ENCODE results near the gene DPF3.

The DPF3 gene

DNA sequence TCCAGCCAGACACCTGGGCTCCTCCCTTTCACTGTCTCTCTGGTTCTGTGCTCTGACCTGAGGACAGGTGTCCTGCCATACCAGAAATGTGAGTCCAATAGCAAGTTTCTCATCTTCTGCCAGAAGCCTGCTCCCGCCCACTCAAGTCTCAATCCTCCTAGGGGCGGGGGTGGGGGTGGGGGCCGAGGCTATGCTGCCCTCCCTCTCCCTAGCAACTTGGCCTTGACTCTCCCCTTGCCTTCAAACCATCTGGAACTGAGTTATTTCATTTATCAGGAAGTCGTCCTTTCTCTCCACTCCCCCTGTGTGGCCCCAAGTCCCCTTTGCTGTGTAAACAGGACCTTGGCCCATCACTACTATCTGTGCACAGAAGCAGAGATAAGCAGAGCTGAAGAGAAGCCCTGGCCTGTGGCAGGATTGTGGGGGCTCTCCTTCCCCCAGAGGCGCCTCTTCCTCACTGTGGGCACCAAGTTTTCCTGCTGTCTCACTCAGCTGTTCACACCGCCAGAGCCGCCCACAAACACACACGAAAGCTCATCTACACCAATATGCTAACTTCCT is 117.1 kb downstream of the DPF3 start:
- no peak overlapping the region for H3K4me3 ChIP-seq (ENCODE audit: control insufficient read depth, low read depth, low read length)
- TF ChIP-seq, protein P1, sequence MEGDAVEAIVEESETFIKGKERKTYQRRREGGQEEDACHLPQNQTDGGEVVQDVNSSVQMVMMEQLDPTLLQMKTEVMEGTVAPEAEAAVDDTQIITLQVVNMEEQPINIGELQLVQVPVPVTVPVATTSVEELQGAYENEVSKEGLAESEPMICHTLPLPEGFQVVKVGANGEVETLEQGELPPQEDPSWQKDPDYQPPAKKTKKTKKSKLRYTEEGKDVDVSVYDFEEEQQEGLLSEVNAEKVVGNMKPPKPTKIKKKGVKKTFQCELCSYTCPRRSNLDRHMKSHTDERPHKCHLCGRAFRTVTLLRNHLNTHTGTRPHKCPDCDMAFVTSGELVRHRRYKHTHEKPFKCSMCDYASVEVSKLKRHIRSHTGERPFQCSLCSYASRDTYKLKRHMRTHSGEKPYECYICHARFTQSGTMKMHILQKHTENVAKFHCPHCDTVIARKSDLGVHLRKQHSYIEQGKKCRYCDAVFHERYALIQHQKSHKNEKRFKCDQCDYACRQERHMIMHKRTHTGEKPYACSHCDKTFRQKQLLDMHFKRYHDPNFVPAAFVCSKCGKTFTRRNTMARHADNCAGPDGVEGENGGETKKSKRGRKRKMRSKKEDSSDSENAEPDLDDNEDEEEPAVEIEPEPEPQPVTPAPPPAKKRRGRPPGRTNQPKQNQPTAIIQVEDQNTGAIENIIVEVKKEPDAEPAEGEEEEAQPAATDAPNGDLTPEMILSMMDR (IDR thresholded peaks at IDR 0.05; ENCODE audit: control insufficient read depth, insufficient read depth, low read depth, low read length, missing control alignments) = no peak
- no peak for DNase-seq (ENCODE audit: low read depth)

DNA sequence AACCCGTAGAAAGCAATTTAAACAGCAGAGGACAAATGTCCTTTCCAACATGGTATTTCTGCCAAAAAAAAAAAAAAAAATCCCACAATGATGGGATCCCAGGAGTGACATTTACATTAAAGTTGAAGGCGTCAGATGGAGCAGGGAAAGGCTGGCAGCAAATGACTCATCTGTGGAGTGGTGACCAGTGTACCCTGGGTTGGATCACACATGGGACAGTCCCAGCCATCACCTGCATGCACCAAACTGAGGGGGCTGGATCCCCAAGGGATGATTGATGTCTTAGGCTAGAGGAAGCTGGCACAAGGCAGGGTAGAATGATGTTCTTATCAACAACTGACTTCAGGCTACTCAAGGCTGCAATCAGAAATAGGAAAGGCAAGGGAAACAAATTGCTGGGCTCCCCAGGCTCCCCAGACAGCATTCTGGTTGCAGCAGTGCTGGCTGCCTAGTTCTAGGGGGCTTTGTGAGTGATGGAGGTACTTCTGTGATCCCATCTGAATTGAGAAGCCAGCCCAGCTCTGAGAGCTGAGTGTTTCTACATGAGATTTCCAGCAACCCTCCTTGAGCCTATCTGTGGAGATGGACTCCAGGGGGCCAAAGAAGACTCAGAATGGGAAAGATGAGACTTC is 117.9 kb downstream of the DPF3 start:
- DNase-seq (ENCODE audit: low read depth) = no peak
- TF ChIP-seq, protein P1 (IDR thresholded peaks at IDR 0.05; ENCODE audit: control insufficient read depth, insufficient read depth, low read depth, low read length, missing control alignments) = no peak
- H3K4me3 ChIP-seq (ENCODE audit: control insufficient read depth, low read depth, low read length) = no peak overlapping the region

DNA sequence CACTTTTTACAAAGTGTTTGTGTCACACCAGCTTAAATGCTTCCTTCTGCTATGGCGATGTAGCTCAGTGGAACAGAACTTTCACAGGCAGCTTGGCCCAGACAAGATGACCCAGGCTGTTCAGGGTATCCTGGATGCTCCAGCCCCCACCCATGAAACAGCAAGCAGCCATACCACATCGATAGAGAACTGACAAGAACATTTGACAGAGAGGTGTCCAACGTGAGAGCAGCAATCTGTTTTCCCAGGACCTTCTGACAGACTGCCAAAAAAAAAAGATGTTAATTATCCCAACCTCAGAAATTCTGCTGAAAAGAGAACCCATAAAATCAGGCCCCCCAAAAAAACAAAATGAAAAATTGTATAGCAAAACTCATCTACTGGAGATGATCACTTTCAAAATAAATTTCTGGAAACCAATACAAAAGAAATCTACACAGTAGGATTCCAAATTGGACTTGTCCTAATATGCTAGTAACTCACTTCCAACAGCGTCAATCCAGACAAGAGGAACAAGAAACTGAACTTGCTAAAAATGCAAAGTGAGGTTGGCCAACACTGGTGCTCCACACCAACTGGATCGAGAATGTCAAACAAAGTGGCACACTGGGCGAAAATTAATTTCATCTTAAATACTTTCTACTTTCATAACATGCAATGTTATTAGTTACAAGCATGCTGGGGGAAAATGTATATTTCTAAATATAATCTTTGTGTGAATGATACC is 118.8 kb downstream of the DPF3 start:
- no peak for DNase-seq (ENCODE audit: low read depth)
- TF ChIP-seq, protein P1 (IDR thresholded peaks at IDR 0.05; ENCODE audit: control insufficient read depth, insufficient read depth, low read depth, low read length, missing control alignments) = no peak
- no peak overlapping the region for H3K4me3 ChIP-seq (ENCODE audit: control insufficient read depth, low read depth, low read length)

- TF ChIP-seq, protein P1 (IDR thresholded peaks at IDR 0.05; ENCODE audit: control insufficient read depth, insufficient read depth, low read depth, low read length, missing control alignments) = no peak
- H3K4me3 ChIP-seq (ENCODE audit: control insufficient read depth, low read depth, low read length) = no peak overlapping the region
- no peak for DNase-seq (ENCODE audit: low read depth)
Observed at GRCh38 chr14:72774141-72774540, 119.8 kb downstream of the DPF3 start.

DNA sequence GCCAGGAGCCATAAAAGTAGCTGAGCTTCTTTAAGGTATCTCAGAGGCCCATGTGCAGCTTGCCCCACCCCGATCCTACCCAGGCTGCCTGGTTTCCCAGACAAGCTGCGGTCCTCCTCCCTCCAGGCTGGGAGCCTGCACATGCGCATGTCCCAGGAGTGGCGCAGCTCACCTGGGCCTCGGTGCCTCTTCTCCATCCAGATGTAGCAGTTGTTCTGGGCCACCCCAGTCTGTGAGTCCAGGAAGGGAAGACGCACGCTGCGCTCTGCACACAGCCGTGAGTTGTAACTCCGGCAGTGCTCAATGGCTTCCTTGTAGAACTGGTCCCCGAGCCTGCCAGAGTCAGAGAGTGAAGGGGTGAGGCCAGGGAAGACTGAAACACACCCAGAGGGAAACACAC is 122.3 kb downstream of the DPF3 start:
- TF ChIP-seq, protein P1 (IDR thresholded peaks at IDR 0.05; ENCODE audit: control insufficient read depth, insufficient read depth, low read depth, low read length, missing control alignments) = no peak
- DNase-seq (ENCODE audit: low read depth) = no peak
- no peak overlapping the region for H3K4me3 ChIP-seq (ENCODE audit: control insufficient read depth, low read depth, low read length)

DNA sequence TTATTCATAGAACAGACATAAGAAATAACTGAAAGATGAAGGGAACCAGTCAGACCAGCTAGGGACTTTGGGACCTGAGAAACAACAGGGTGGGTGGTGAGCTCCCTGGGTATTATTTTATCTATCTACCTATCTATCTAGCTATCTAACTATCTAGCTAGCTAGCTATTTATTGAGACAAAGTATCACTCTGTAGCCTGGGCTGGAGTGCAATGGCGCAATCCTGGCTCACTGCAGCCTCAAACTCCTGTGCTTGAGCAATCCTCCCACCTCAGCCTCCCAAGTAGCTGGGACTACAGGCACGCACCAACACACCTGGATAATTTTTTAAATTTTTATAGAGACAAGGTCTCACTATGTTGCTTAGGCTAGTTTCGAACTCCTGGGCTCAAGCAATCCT is 127.6 kb downstream of the DPF3 start:
- no peak for DNase-seq (ENCODE audit: low read depth)
- no peak overlapping the region for H3K4me3 ChIP-seq (ENCODE audit: control insufficient read depth, low read depth, low read length)
- TF ChIP-seq, protein P1 (IDR thresholded peaks at IDR 0.05; ENCODE audit: control insufficient read depth, insufficient read depth, low read depth, low read length, missing control alignments) = no peak

Data from AG09309 (cell line).